NK-92 treated with Interleukin-12 subunit alpha and Interleukin-12 subunit beta, amount 100 ng/mL, for 24 hours (cell line): ENCODE measurements around the gene LNX1.
"Not testable (repeated sequence)": the region's sequence is repeated elsewhere in the genome, so short reads cannot be mapped to it uniquely, and the experiment has no call there.

Experiments
- DNase-seq: peaks from one replicate; lab custom pipeline; 2025; lab: John Stamatoyannopoulos, UW

Gene LNX1

DNA sequence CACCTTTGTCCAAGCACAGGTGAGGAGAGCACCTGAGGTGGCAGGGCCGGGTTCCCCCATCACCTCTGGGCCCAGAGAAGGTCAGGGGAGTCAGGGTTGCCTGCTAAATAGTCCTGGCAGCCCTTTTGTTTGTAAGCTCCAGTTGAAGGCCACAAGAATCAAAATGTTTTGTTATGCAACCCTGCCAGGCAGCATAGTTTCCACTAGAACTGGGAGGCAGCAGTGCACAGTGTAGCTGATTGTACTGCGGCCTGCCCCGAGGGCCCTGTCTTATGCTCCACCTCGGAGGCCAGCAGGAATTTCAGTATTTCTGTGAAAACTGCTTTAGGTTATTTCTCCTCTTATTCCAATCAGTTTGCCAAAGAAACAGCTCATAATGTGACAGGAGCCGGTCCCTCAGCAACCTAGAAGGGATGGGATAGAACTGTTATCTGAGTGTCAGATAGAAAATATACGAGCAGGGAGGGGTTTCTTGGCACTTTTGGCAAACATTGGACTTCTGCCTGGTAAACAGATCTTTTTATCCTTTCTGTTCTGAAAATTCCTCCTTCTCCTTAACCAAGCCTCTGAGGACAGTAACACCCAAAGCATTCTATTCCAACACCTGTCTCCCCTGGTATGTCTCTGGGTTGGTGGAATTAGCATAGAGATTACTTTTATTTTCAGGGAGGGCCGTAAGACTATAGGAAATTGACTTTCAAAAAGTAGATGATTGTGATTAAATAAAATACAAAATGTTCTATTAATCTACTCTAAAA lies 93.6 kb downstream of the LNX1 start:
- DNase-seq = no peak

DNA sequence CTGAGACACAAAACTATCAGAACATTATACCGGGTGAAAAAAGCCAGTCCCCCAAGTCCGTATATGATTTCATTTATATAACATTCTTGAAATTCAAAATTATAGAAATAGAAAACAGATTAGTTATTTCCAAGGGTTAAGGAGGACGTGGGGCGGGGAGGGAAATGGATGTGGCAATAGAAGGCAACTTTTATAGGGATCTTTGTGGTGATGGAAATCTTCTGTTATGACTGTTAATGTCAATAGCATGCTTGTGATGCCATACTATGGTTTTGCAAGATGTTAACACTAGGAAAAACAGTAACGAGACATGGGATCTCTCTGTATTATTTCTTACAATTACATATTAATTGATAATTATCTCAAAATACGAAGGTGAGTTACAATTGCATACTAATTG lies 96.4 kb downstream of the LNX1 start:
- no peak for DNase-seq

DNA sequence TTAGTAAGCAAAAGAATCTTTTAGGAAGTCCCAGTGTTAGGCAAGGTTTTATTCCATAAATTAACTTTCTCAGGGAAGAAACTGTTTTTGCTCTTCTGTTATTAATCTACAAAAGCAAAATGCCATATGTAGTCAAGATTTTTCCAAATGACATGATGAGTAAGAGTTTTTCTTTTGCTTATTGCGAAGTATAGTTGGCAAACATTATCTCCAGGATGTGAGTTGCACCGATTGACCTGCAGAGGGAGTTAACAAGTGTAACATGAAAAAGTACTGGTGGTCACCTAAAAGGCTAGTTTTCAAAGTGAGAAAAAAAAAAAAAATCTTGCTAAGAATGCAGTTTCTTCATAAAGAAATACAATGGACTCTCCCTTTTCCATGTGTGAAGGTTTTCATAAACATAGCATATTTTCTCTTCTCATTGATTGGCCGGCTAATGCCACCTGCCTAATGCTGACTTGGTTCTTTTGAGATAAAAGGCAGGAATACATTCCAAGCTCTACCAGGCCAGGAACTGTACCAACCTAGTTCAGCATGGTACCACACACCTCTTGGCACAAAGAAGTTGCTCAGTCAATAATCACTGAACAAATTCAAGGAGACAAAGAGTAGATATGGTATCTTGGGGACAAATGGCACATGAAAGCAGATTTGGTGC lies 100.2 kb downstream of the LNX1 start:
- no peak for DNase-seq

DNA sequence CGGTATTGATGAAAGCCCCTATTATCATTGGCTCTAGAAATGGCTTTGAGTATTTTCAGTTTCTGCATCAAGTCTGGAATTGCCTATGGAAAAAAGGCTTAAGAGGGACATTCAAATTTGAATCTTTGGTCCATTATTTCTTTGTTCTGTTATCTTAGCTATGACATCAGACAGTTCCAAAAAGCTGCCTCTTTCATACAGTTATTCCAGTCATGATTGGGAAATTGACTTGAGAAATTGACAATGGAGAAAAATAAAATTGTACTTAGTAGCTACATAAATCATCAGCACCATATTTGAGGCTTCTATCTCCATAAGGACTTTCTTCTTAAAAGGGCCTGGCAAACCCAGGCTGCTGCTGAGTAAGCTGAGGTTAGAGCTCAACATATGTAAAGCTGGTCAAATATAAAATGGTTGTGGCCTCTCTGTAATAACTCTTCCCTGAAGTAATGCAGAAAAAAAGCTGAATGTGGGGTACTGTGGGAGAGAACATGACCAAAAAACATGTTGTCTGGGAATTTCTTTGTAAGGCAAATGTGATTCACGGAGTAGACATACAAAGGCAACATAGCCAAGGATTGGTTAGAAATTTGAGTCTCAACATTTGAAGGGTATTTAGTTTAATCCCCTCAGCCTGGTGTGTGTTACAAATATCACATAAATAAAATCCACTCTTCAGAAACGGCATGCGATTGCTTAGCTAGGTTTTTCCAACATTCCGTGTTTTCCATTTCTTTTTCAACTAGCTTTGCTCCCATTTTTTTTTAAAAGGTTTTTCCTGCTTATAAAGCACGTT lies 100.9 kb downstream of the LNX1 start:
- DNase-seq = no peak

DNA sequence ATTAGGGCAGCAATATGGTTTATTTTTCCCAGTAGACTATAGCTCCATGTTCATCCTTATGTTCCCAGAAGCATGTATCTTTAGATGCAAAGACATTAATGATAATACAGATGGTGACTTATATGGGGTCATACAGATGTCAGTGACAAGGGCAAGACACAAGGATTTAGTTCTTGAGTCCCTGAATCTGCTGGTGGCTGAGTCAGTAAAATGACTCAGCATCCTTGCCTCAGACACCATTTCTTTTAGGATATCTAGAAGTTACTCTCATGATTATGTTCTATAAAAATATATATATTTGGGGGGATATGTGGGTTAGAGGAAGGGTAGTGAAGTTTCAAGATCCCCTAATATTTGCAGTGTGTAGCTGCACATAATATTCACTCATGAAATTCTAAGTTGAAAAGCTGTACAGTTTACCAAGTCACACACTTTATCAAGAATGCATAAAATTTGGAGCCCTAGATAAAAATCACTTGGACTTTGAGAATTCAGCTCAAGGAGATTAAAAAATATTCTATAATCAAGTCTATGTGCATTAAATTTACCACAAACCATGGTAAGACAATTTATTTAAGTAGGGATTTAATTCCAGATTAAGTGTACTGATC lies 101.9 kb downstream of the LNX1 start:
- DNase-seq = no peak

DNA sequence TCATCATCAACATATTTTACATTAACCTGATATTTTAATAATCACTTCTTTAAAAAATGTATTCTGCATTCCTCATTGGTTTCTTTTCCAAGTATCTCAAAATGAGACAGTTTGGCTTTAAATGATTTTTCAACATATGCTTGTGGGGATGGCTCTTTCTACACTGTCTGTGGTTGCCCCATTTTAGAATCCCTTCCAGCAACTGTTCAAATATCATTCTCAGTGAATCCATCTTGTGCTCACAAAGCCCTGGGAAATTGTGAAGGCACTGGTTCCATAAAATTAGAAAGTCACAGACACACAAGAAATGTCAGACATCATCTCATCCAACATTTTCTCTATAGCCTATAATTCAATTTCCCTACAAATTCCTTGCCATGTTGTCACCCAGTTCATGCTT lies 103.5 kb downstream of the LNX1 start:
- DNase-seq = no peak

DNA sequence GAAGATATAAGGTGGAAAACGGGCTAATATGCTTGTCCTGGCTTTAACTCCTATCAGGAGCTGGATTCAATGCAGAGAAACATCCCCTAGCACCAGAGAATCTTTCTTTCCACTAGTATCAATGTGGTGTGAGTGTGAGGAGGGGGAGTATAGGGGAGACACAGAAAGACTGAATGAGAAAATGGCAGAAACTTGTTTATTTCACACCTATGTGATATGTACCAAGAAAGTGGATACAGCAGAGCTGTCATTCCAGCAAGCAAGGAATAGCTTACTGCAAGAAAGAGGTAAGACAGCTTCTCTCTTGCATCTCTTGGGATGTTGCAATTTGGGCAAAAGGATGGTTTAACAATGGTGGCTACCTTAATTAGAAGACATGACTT lies 105.6 kb downstream of the LNX1 start:
- DNase-seq = no peak

DNA sequence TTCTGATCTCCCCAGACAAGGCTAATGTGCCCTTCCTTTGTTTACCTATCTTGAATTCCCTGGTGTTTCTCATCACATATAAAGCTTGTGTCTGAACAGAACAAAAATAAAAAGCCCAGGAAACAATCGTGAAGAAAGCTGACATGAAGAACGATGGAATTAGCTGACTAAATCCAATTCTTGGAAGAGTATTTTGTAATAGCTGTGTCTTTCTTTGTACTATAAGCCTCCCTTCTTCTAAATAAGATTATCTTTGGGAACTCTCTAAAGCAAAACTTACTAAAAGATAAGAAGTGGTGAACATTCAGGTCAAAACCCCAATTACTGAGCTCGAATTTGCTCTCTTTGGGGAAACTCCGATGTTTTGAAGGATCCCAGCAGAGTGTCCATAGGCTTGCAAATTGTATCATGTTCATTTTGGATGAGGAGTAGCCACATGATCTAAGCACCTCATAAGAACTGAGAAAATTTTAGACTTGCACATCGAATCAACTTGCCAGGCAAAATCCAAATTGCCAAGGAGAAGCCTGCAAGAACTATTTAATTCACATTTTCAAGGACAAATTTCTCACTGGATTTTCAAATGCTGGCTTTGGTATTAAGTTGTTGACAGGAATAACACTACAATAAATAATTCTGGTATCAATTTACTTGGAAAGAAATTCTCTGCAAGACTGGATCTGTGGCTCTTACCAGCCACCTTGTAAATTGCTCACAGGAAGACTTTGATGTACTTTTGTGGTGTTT lies 106.2 kb downstream of the LNX1 start:
- no peak for DNase-seq

DNA sequence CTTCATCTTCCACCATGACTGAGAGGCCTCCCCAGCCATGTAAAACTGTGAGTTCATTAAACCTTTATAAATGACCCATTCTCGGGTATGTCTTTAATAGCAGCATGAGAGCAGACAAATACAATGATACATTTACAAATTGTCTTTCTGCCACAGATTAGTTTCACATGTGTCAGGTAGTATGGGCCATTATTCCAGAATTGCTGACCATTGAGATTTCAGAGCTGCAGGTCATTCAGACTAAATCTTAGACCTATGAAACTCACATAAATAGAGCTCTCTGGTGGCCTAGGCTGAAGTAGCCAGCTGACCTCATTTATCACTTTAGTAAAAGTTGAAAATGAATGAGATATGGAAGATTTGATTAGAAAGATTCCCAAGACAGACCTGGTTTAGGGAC lies 108.0 kb downstream of the LNX1 start:
- no peak for DNase-seq

DNA sequence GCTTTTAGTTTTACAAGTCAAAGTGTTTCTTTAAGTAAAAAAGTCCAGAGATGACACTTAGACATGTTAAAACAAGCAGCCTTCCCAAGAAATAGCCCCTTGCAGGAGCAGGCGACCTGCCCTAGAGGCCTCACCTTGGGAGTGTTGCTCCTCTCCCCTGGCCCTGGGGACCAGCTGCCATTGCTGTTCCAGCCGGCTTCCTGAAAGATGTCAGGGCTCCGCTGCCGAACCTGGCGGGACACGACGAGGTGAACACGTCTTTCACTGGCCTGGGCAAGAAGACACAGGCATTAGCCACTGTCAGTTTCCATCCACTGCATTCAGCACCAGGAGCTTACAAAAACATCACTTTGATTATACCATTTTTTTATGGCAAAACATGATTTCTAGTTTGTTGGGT lies 109.7 kb downstream of the LNX1 start:
- no peak for DNase-seq

DNA sequence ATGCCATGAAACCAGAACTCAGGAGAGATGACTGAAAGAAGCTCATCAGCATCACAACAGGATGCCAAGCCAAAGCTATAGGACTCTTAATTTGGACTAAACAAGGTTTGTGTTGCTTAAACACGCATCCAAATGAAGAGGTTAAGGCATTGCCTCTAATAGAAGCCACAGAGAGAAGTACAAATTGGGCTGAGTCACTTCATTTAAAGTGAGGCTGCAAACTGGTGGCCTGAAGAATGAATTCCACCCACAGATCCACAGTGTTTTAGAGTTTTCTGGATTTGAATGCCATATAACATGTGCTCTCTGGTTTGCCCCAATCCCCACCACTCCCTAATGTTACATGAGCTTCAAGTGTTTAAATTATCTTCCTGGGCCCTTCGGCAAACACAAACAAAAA lies 110.4 kb downstream of the LNX1 start:
- no peak for DNase-seq

DNA sequence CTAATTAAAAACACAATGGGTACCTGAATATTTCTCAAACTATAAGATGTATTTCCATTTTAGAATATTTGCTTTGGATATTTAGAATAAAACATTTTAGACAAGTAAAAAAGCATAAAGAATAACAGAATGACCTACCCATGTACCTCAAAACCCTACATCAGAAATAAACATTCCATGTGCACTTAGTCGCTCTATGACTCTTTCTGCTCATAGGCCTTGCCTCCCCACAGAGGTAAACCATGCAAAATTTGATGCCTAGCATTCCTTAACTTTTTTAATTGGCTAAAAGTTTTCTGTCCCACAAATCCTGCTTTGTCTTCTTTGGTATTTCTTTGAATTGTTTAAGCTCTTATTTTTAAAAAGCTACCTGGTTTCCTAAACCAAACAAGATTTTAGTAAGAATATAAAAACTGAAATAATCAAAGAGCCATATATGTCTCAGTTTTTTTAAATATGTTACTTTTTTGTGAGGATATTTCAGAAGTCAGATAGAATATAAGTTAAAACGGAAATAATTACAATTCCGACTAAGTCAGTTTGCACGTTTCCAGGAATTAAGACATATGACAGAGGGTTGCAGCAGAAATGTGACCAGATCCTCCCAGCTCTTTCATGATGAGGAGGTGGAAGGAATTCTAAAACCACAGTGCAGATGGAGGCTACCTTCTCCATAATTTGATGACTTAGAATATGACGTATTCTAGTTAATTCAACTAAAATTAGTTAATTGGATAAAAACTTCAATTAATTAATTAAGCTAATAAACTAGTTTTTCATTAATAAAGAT lies 111.4 kb downstream of the LNX1 start:
- no peak for DNase-seq

DNA sequence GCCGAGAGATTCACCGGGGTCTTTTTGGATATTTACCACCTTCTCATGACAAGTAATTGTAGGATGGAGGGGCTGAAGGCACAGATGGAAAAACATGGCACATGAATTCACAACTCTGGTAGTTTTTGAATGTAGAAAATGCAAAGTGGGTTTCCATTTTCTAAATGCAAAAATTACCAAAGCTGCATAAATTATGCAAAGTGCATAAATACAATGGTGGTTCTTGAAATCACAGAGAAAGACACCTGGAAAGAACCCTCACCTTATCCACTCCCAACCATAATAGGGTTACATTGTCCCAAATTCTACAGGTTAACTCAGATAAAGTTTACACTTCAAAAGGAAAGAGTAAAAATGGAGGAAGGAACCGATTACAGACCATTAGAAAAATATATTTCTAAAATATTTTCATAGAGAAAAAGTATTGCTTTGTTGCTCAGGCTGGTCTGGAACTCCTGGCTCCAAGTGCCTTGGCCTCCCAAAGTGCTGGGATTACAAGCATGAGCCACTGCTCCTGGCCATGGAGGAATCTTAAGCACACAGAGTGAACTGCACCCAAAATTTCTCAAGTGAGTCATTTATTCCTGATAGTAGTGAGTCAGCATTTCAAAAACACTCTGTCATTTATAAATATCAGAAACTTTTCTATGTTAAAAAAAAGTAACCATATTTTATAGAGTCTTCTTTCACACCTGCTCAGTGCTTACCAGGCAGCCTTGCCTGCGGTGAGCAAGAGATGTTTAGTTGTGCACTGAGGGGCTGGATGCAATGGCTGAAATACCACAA lies 112.4 kb downstream of the LNX1 start:
- no peak for DNase-seq

DNA sequence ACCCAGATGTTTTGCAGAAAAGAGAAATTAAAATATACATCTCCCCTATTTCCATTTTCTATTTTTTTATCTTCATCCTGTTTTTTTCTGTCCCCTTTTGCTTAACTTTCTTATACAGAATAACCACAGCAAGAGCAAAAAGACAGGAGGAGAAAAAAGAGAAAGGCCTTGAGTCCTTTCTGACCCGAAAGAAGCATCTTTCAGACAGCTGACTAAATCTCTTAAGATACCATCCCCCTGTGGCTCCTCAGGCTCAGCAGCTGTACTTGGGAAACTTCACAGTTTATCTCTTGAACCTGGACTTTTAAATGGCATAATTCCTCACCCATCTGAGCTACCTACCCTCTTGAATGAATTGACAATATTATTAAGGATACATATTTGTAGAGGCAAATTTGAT lies 113.7 kb downstream of the LNX1 start:
- DNase-seq = no peak

DNA sequence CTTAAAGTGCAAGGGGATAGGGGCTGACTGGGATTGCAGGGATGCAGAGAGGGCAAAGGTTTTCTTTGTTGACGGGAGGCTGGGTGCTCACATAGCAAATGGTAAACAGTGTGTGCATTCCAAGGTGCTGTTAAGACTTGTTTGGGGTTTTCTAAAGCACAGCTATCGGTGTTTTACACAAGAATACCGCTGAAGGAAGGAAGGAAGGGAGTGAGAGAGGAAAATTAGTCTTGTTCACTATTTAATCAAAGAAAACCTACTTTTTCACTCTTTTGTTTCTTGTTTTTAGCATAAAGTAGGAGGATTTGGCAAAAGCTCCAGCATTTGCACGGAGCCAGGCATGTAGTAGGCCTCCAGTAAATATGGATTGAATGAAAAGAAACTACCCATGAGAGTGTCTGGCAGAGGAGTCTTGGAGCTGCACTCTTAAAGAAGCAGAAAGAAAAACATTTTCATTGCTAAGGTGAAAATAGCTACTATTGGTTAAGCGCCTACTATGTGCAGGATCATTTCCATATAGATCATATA lies 114.2 kb downstream of the LNX1 start:
- DNase-seq = no peak

DNA sequence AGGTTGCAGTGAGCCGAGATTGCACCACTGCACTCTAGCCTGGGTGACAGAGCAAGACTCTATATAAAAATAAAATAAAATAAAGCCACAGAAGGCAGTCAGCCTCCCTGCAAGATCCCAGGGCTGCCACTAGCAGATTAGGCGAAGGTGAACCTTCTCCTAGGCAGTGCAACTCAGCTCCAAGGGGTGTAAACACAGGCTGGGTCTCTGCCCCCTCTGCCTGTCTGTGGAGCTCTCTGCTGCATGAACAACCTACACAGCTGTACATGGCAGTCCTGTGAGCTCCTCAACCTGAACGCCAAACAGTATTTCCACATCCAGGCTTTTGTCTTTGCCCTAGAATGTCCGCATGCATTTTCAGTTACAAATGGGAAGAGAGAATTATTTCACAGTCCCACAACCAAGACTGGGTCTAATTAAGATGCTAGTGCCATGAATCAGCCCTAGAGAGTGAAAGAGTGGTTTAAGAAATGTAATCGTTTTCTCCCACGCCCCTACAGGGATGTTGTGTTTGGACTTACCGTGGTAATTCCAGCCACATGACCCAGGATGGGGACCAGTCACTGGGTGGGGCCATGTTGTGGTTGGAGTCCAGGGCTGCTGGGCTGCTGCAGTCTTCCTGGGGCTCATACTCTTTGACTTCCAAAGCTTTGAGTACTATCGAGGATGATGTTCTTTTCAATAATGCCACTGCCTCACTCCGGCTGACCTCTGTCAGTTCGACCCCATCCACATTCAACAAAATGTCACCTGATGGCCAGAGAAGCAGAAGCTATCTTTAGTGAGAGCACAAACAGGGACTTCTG lies 114.9 kb downstream of the LNX1 start:
- no peak for DNase-seq

DNA sequence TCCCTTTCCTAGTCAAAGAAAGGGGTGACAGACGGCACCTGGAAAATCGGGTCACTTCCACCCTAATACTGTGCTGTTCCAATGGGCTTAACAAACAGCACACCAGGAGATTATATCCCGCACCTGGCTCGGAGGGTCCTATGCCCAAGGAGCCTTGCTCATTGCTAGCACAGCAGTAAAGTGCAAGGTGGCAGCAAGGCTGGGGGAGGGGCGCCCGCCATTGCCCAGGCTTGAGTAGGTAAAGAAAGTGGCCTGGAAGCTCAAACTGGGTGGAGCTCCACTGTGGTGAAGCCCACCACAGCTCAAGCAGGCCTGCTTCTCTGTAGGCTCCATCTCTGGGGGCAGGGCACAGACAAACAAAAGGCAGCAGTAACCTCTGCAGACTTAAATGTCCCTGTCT lies 124.7 kb downstream of the LNX1 start:
- DNase-seq = not testable (repeated sequence)

DNA sequence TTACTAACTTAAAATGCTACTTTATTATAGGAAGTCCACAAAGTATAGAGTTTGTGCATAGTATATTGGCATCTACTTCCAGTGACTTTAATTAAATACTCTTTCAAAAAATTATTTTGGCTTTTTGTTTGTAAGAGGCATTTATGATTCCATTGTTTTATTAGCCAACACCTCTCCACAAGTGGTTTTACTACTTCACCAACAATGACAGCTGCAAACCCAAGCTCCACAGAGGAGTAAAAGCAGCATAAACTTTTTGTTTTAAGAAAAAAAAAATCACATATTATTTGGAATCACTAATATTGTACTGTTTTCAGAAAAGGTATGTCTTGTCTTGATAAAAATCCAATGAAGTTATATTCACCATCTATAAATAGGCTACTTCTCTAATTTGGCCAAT lies 125.4 kb downstream of the LNX1 start:
- no peak for DNase-seq

DNA sequence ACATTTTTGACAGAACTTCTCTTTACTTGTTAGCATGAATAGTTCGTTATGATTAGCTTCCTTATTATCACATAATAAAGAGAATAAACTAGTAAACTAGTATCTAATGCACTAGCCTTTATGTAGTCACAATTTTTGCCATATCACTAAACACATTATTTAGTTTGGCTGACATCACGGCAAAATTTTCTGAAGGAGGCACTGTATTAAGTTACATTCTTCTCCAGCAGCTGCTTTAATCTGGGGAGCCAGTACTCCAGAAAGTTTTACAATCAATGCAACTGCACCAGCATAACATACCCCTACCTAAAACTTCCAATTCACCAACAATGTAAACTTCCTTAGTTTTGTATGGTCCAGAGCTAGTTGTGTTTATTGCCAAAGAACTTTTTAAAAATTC lies 126.0 kb downstream of the LNX1 start:
- no peak for DNase-seq
